HG03064 (cell line): ENCODE data around the gene ADAT1.

Source experiments
- ATAC-seq: cut with Tn5 transposase; IDR thresholded peaks from one replicate; pipeline ENCODE4 v1.9.1; 2021; ENCODE audit warnings: low read depth; ENCODE audit not compliant: unreplicated experiment

ADAT1 gene

GRCh38 chr16:75622761-75623605 lies at the start of gene ADAT1:
ADAT1 (minus strand) TSS chr16:75623281; CDS start chr16:75620799, 2,482 bp downstream.
- peak; percentile 88 for ATAC-seq

- no peak for ATAC-seq
Measured at GRCh38 chr16:75667503-75667902, 44.4 kb upstream of the ADAT1 start.

- no peak for ATAC-seq
Measured at GRCh38 chr16:75660726-75661302, 37.7 kb upstream of the ADAT1 start.

GRCh38 chr16:75660321-75660720 lies 37.2 kb upstream of the ADAT1 start:
- no peak for ATAC-seq

- ATAC-seq, result no peak
Measured at GRCh38 chr16:75658175-75658574, 35.1 kb upstream of the ADAT1 start.

GRCh38 chr16:75653922-75654321 lies 30.8 kb upstream of the ADAT1 start:
- no peak for ATAC-seq

GRCh38 chr16:75648265-75649076 lies 25.4 kb upstream of the ADAT1 start:
- ATAC-seq, result peak; percentile 31

- peak; percentile 81 for ATAC-seq
Measured at GRCh38 chr16:75647492-75648264, 24.6 kb upstream of the ADAT1 start, which contains the start of the genes KARS1 and TERF2IP. KARS1 (minus strand) TSS chr16:75647665; CDS start chr16:75647639, 26 bp downstream. TERF2IP (plus strand) TSS chr16:75647773; CDS start chr16:75647883, 110 bp downstream.

GRCh38 chr16:75647112-75647491 lies 24.0 kb upstream of the ADAT1 start:
- ATAC-seq, result peak; percentile 15

GRCh38 chr16:75644240-75645012 lies 21.3 kb upstream of the ADAT1 start:
- ATAC-seq, result no peak

- no peak for ATAC-seq
Measured at GRCh38 chr16:75640598-75640997, 17.5 kb upstream of the ADAT1 start.

GRCh38 chr16:75635036-75635435 lies 12.0 kb upstream of the ADAT1 start:
- ATAC-seq, result no peak

- no peak for ATAC-seq
Measured at GRCh38 chr16:75632857-75633256, 9.8 kb upstream of the ADAT1 start.

- ATAC-seq, result no peak
Measured at GRCh38 chr16:75630052-75630451, 7.0 kb upstream of the ADAT1 start.

GRCh38 chr16:75629132-75629531 lies 6.1 kb upstream of the ADAT1 start:
- ATAC-seq, result no peak

GRCh38 chr16:75628351-75628750 lies 5.3 kb upstream of the ADAT1 start:
- ATAC-seq, result no peak

- no peak for ATAC-seq
Measured at GRCh38 chr16:75627851-75628250, 4.8 kb upstream of the ADAT1 start.

- ATAC-seq, result no peak
Measured at GRCh38 chr16:75626806-75627205, 3.7 kb upstream of the ADAT1 start.

GRCh38 chr16:75624921-75625334 lies 1.8 kb upstream of the ADAT1 start:
- ATAC-seq, result no peak

GRCh38 chr16:75621170-75621477 lies 2.0 kb downstream of the ADAT1 start:
- no peak for ATAC-seq
